ENCODE results near the gene SRPK1.

SRPK1 gene

DNA sequence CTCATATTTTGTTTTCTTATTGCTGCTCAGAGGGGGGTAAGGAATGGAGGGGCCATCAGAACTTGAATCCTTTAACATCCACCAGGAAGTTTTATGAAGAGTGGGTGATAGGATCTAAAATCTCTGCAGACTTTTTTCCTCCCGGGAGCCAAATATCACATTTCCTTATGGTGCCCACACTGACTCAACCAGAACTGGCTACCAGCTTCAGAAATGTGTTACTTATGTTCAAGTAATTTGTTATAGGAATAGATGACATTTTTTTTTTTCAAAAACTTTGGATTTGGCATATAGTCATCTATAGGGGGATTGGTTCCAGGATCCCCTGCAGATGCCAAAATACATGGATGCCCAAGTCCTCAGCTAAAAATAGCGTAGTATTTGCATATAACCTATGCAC lies 97.3 kb downstream of the SRPK1 start:
- TF ChIP-seq ZNF565 (CRISPR knock-in tag; conservative IDR thresholded peaks at IDR 0.05; ENCODE audit: low read depth) (no peak), TOX (CRISPR knock-in tag; IDR thresholded peaks at IDR 0.05; ENCODE audit: borderline replicate concordance) (no peak), ESRRG (CRISPR knock-in tag; IDR thresholded peaks at IDR 0.05) (no peak), ZFP30 (CRISPR knock-in tag; IDR thresholded peaks at IDR 0.05) (no peak), ZNF70 (CRISPR knock-in tag; IDR thresholded peaks at IDR 0.05) (no peak)
- TF ChIP-seq, protein P1, sequence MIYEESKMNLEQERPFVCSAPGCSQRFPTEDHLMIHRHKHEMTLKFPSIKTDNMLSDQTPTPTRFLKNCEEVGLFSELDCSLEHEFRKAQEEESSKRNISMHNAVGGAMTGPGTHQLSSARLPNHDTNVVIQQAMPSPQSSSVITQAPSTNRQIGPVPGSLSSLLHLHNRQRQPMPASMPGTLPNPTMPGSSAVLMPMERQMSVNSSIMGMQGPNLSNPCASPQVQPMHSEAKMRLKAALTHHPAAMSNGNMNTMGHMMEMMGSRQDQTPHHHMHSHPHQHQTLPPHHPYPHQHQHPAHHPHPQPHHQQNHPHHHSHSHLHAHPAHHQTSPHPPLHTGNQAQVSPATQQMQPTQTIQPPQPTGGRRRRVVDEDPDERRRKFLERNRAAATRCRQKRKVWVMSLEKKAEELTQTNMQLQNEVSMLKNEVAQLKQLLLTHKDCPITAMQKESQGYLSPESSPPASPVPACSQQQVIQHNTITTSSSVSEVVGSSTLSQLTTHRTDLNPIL (CRISPR knock-in tag; IDR thresholded peaks at IDR 0.05; ENCODE audit: low read depth) = no peak
- TF ChIP-seq, protein P2, sequence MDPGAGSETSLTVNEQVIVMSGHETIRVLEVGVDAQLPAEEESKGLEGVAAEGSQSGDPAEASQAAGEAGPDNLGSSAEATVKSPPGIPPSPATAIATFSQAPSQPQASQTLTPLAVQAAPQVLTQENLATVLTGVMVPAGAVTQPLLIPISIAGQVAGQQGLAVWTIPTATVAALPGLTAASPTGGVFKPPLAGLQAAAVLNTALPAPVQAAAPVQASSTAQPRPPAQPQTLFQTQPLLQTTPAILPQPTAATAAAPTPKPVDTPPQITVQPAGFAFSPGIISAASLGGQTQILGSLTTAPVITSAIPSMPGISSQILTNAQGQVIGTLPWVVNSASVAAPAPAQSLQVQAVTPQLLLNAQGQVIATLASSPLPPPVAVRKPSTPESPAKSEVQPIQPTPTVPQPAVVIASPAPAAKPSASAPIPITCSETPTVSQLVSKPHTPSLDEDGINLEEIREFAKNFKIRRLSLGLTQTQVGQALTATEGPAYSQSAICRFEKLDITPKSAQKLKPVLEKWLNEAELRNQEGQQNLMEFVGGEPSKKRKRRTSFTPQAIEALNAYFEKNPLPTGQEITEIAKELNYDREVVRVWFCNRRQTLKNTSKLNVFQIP (CRISPR knock-in tag; IDR thresholded peaks at IDR 0.05; ENCODE audit: borderline replicate concordance, low read depth) = no peak
- ATAC-seq = no peak

DNA sequence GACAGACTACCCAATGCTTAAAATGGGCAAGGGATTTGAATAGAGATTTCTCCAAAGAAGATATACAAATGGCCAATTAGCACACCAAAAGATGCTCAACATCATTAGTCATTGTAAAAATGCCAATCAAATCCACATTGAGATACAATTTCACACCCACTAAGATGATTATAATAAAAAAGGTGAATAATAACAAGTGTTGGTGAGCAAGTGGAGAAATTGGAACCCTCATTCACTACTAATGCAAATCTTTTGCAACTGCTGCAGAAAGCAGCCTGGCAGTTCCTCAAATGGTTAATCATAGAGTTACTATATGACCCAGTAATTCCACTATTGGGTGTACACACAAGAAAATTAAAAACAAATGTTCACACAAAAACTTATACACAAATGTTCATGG lies 103.4 kb downstream of the SRPK1 start:
- no peak for ATAC-seq
- TF ChIP-seq ZFP3 (CRISPR knock-in tag; IDR thresholded peaks at IDR 0.05) = no peak

DNA sequence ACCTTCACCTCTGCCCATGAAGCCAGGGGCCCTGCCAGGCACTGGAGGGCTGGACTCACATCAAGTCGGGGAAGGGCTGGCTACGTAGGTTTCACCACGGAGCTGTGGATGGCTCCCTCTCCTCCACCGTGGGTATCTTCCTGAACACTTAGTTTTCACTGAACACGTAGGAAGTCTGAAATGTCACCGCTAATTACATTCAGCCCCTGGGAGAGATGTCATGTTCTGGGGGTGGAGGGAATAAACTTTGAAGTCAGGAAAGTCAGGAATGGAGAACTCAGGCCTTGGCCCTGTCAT lies 109.3 kb downstream of the SRPK1 start:
- TF ChIP-seq, protein P3, sequence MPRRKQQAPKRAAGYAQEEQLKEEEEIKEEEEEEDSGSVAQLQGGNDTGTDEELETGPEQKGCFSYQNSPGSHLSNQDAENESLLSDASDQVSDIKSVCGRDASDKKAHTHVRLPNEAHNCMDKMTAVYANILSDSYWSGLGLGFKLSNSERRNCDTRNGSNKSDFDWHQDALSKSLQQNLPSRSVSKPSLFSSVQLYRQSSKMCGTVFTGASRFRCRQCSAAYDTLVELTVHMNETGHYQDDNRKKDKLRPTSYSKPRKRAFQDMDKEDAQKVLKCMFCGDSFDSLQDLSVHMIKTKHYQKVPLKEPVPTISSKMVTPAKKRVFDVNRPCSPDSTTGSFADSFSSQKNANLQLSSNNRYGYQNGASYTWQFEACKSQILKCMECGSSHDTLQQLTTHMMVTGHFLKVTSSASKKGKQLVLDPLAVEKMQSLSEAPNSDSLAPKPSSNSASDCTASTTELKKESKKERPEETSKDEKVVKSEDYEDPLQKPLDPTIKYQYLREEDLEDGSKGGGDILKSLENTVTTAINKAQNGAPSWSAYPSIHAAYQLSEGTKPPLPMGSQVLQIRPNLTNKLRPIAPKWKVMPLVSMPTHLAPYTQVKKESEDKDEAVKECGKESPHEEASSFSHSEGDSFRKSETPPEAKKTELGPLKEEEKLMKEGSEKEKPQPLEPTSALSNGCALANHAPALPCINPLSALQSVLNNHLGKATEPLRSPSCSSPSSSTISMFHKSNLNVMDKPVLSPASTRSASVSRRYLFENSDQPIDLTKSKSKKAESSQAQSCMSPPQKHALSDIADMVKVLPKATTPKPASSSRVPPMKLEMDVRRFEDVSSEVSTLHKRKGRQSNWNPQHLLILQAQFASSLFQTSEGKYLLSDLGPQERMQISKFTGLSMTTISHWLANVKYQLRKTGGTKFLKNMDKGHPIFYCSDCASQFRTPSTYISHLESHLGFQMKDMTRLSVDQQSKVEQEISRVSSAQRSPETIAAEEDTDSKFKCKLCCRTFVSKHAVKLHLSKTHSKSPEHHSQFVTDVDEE (CRISPR knock-in tag; IDR thresholded peaks at IDR 0.05) = no peak
- TF ChIP-seq ESRRG (CRISPR knock-in tag; IDR thresholded peaks at IDR 0.05) (no peak), ZFP3 (CRISPR knock-in tag; IDR thresholded peaks at IDR 0.05) (no peak), SNAI2 (CRISPR knock-in tag; IDR thresholded peaks at IDR 0.05) (no peak), ZNF8 (CRISPR knock-in tag; IDR thresholded peaks at IDR 0.05) (no peak), PPARA (CRISPR knock-in tag; IDR thresholded peaks at IDR 0.05; ENCODE audit: borderline replicate concordance) (no peak), ZFP30 (CRISPR knock-in tag; IDR thresholded peaks at IDR 0.05) (no peak), ZNF565 (CRISPR knock-in tag; conservative IDR thresholded peaks at IDR 0.05; ENCODE audit: low read depth) (no peak), ISL1 (CRISPR knock-in tag; IDR thresholded peaks at IDR 0.05) (no peak), GLIS3 (CRISPR knock-in tag; IDR thresholded peaks at IDR 0.05) (no peak)
- ATAC-seq = peak; percentile 35; the same call in 2 of the 3 replicates

DNA sequence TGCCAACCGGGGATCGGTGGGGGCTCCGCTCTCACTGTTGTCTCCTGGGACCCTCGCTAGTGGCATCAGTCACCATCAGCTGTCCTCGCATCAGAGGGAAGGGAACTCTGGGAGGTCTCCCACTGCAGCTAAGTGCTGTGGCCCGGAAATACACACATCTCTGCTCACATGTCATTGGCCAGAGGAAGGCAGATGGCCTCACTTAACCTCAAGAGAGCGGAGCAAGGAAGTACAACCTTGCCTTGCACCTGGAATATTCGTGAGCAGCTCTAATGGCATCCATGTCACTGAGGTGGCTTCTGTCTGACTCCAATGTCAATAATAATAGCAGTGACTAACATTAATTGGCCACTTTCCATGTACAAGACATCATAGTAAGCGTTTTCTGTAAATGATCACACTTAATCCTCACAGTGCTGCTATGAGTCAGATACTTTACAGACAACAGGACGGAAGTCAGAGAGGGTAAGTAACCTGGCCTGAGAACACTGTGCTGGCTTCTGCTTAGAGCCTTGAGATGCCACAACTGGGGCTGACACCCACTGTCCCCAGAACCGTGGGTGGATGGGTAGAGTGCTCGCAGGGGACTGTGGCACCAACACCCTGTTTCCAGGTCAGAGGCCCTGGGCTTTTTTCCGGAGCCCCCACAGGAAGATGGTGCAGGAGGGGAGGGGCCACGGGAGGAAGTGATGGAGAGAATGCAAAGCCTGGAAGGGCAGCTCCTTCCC lies 109.8 kb downstream of the SRPK1 start:
- TF ChIP-seq, protein P2 (CRISPR knock-in tag; IDR thresholded peaks at IDR 0.05; ENCODE audit: borderline replicate concordance, low read depth) = no peak
- no peak for TF ChIP-seq ESRRG (CRISPR knock-in tag; IDR thresholded peaks at IDR 0.05)
- TF ChIP-seq RARB (CRISPR knock-in tag; IDR thresholded peaks at IDR 0.05) = no peak
- TF ChIP-seq, protein P4, sequence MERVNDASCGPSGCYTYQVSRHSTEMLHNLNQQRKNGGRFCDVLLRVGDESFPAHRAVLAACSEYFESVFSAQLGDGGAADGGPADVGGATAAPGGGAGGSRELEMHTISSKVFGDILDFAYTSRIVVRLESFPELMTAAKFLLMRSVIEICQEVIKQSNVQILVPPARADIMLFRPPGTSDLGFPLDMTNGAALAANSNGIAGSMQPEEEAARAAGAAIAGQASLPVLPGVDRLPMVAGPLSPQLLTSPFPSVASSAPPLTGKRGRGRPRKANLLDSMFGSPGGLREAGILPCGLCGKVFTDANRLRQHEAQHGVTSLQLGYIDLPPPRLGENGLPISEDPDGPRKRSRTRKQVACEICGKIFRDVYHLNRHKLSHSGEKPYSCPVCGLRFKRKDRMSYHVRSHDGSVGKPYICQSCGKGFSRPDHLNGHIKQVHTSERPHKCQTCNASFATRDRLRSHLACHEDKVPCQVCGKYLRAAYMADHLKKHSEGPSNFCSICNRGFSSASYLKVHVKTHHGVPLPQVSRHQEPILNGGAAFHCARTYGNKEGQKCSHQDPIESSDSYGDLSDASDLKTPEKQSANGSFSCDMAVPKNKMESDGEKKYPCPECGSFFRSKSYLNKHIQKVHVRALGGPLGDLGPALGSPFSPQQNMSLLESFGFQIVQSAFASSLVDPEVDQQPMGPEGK (CRISPR knock-in tag; IDR thresholded peaks at IDR 0.05; ENCODE audit: borderline replicate concordance) = no peak
- TF ChIP-seq OSR1 (CRISPR knock-in tag; IDR thresholded peaks at IDR 0.05) = no peak
- TF ChIP-seq, protein P1 (CRISPR knock-in tag; IDR thresholded peaks at IDR 0.05; ENCODE audit: low read depth) = no peak
- no peak for TF ChIP-seq ZNF565 (CRISPR knock-in tag; conservative IDR thresholded peaks at IDR 0.05; ENCODE audit: low read depth)
- no peak for TF ChIP-seq PPARA (CRISPR knock-in tag; IDR thresholded peaks at IDR 0.05; ENCODE audit: borderline replicate concordance)
- ATAC-seq = peak; percentile 85
